IMR-90 (cell line): Measurements from ENCODE around the gene INPP5J. TPM values are rescaled to one million over a fixed set of nuclear protein-coding genes. Genes with fewer than 3 reads are reported as not detected.

Source experiments
- ATAC-seq: fragments of 200-7000 bp; cut with Tn5 transposase; 2 replicates; pipeline ENCODE4 v1.9.1; 2020; ENCODE audit warnings: low read depth, mild to moderate bottlenecking, moderate library complexity
- BruUV-seq: library from RNA; stranded (reverse); fragments of 400-500 nt; replicated peaks from 2 replicates; lab custom pipeline; 2021; lab: Mats Ljungman, UMichigan
- CTCF ChIA-PET: fragments of 300-600 bp; formaldehyde crosslinking; extraction: SDS; loops from one replicate; lab custom pipeline; 2021; ENCODE audit warnings: antibody characterized with exemption; lab: Yijun Ruan, JAX
- POLR2A ChIA-PET: fragments of 300-600 bp; sonication (Branson Sonifier 250); formaldehyde crosslinking; loops from one replicate; lab custom pipeline; 2022; ENCODE audit warnings: antibody characterized with exemption; ENCODE audit not compliant: unreplicated experiment; lab: Charles Lee
- DNase-seq: peaks from one replicate; pipeline ENCODE4 v3.0.0; 2013
- H2AFZ ChIP-seq: replicated peaks from 2 replicates; pipeline ENCODE3; 2013; ENCODE audit warnings: low read length, mild to moderate bottlenecking; ENCODE audit not compliant: poor library complexity
- H2AK5ac ChIP-seq: 2 replicates; pipeline ENCODE4 v1.6.1; 2013; ENCODE audit warnings: low read depth, low read length, inconsistent platforms
- H2AK9ac ChIP-seq: replicated peaks from 2 replicates; pipeline ENCODE3; 2013; ENCODE audit warnings: mild to moderate bottlenecking, low read depth, low read length, moderate library complexity; ENCODE audit not compliant: poor library complexity
- H2BK120ac ChIP-seq: 2 replicates; pipeline ENCODE4 v1.6.1; 2013; ENCODE audit warnings: low read depth, low read length, inconsistent platforms
- H2BK15ac ChIP-seq: 3 replicates; pipeline ENCODE4 v1.6.1; 2013; ENCODE audit warnings: low read depth, low read length, inconsistent platforms
- H2BK20ac ChIP-seq: 2 replicates; pipeline ENCODE4 v1.6.1; 2013; ENCODE audit warnings: low read depth, mild to moderate bottlenecking, inconsistent platforms, low read length, moderate library complexity
- H2BK5ac ChIP-seq: 2 replicates; pipeline ENCODE4 v1.6.1; 2013; ENCODE audit warnings: mild to moderate bottlenecking, low read depth, low read length, inconsistent platforms; ENCODE audit not compliant: poor library complexity, severe bottlenecking
- H3K14ac ChIP-seq: replicated peaks from 2 replicates; pipeline ENCODE4 v1.6.1; 2013; ENCODE audit warnings: low read depth, low read length, inconsistent platforms
- H3K18ac ChIP-seq: 2 replicates; pipeline ENCODE4 v1.6.1; 2013; ENCODE audit warnings: low read depth, low read length, control low read depth
- H3K23ac ChIP-seq: 2 replicates; pipeline ENCODE4 v1.6.1; 2013; ENCODE audit warnings: low read depth, low read length, inconsistent platforms
- H3K27ac ChIP-seq: 2 replicates; pipeline ENCODE4 v1.5.1; 2013; ENCODE audit warnings: mild to moderate bottlenecking, control low read depth, low read length; ENCODE audit not compliant: insufficient read depth
- H3K27me3 ChIP-seq: 2 replicates; pipeline ENCODE4 v1.6.1; 2013; ENCODE audit warnings: low read length; ENCODE audit not compliant: control insufficient read depth, insufficient read depth
- H3K36me3 ChIP-seq: 2 replicates; pipeline ENCODE4 v1.6.1; 2013; ENCODE audit warnings: low read length, mixed read lengths; ENCODE audit not compliant: control insufficient read depth, insufficient read depth
- H3K4ac ChIP-seq: 2 replicates; pipeline ENCODE4 v1.6.1; 2013; ENCODE audit warnings: low read depth, low read length, inconsistent platforms
- H3K4me1 ChIP-seq: 2 replicates; pipeline ENCODE4 v1.6.1; 2013; ENCODE audit warnings: low read length, mixed read lengths; ENCODE audit not compliant: control insufficient read depth, insufficient read depth
- H3K4me2 ChIP-seq: 2 replicates; pipeline ENCODE4 v1.6.1; 2013; ENCODE audit warnings: low read depth, mild to moderate bottlenecking, control low read depth, low read length, moderate library complexity
- H3K4me3 ChIP-seq: 2 replicates; pipeline ENCODE4 v1.5.1; 2013; ENCODE audit warnings: low read depth, mild to moderate bottlenecking, control low read depth, low read length, moderate library complexity; ENCODE audit not compliant: insufficient read depth
- H3K56ac ChIP-seq: 2 replicates; pipeline ENCODE4 v1.6.1; 2013; ENCODE audit warnings: low read length, inconsistent platforms; ENCODE audit not compliant: insufficient read depth; ENCODE audit errors: extremely low read depth
- H3K79me1 ChIP-seq, 2 experiments: 2 replicates each; pipeline ENCODE4 v1.6.1; 2013; ENCODE audit warnings: low read length in 2 of 2, inconsistent platforms in 1 of 2, low read depth in 1 of 2
- H3K9ac ChIP-seq: 2 replicates; pipeline ENCODE4 v1.6.1; 2013; ENCODE audit warnings: low read depth, low read length, control low read depth
- H3K9me1 ChIP-seq: 2 replicates; pipeline ENCODE4 v1.6.1; 2013; ENCODE audit warnings: low read length, inconsistent platforms; ENCODE audit not compliant: insufficient read depth
- H3K9me3 ChIP-seq: 2 replicates; pipeline ENCODE4 v1.6.1; 2013; ENCODE audit warnings: low read length; ENCODE audit not compliant: control insufficient read depth, insufficient read depth
- H4K20me1 ChIP-seq: 2 replicates; pipeline ENCODE4 v1.6.1; 2013; ENCODE audit warnings: low read length, inconsistent platforms; ENCODE audit not compliant: insufficient read depth
- H4K5ac ChIP-seq: 2 replicates; pipeline ENCODE4 v1.6.1; 2013; ENCODE audit warnings: mild to moderate bottlenecking, low read depth, low read length, control low read depth
- H4K8ac ChIP-seq, 2 experiments: 2 replicates each; pipeline ENCODE4 v1.6.1; 2013; ENCODE audit warnings: low read depth in 2 of 2, low read length in 2 of 2, control low read depth in 1 of 2, inconsistent platforms in 1 of 2
- H4K91ac ChIP-seq: 2 replicates; pipeline ENCODE4 v1.6.1; 2013; ENCODE audit warnings: low read depth, low read length, inconsistent platforms; ENCODE audit not compliant: insufficient read depth
- BHLHE40 ChIP-seq: fragments of 150-350 bp; IDR thresholded peaks from 2 replicates; pipeline ENCODE4 v1.6.1; 2016; ENCODE audit warnings: mild to moderate bottlenecking, low read depth, low read length
- CEBPB ChIP-seq: IDR thresholded peaks from 2 replicates; pipeline ENCODE4 v1.6.1; 2012; ENCODE audit warnings: low read depth, low read length, improper control_type of control experiment
- CHD1 ChIP-seq: IDR thresholded peaks from 2 replicates; pipeline ENCODE4 v1.6.1; 2012; ENCODE audit warnings: low read depth, low read length, improper control_type of control experiment
- CTCF ChIP-seq: conservative IDR thresholded peaks from 2 replicates; pipeline ENCODE4 v1.5.1; 2012; ENCODE audit warnings: mild to moderate bottlenecking, low read depth, low read length, improper control_type of control experiment
- ELK1 ChIP-seq: fragments of 150-350 bp; IDR thresholded peaks from 2 replicates; pipeline ENCODE4 v1.6.1; 2016; ENCODE audit warnings: low read depth, mild to moderate bottlenecking, low read length, moderate library complexity, borderline replicate concordance
- FOS ChIP-seq: fragments of 150-350 bp; IDR thresholded peaks from 2 replicates; pipeline ENCODE4 v1.6.1; 2016; ENCODE audit warnings: low read depth, low read length
- MAFK ChIP-seq: IDR thresholded peaks from 2 replicates; pipeline ENCODE4 v1.6.1; 2012; ENCODE audit warnings: low read depth, low read length, improper control_type of control experiment
- MAZ ChIP-seq: IDR thresholded peaks from 2 replicates; pipeline ENCODE4 v1.6.1; 2012; ENCODE audit warnings: low read depth, mild to moderate bottlenecking, low read length, improper control_type of control experiment, moderate library complexity, borderline replicate concordance
- MXI1 ChIP-seq: IDR thresholded peaks from 2 replicates; pipeline ENCODE4 v1.6.1; 2012; ENCODE audit warnings: low read depth, mild to moderate bottlenecking, low read length, moderate library complexity, borderline replicate concordance
- NFE2L2 ChIP-seq: fragments of 150-350 bp; IDR thresholded peaks from 2 replicates; pipeline ENCODE4 v1.6.1; 2016; ENCODE audit warnings: low read depth, mild to moderate bottlenecking, low read length
- POLR2A ChIP-seq: IDR thresholded peaks from 2 replicates; pipeline ENCODE4 v1.6.1; 2012; ENCODE audit warnings: mild to moderate bottlenecking, low read depth, low read length
- RAD21 ChIP-seq: IDR thresholded peaks from 2 replicates; pipeline ENCODE4 v1.6.1; 2012; ENCODE audit warnings: low read length, improper control_type of control experiment
- RCOR1 ChIP-seq: IDR thresholded peaks from 2 replicates; pipeline ENCODE4 v1.6.1; 2012; ENCODE audit warnings: mild to moderate bottlenecking, low read length, improper control_type of control experiment; ENCODE audit not compliant: insufficient replicate concordance
- RFX5 ChIP-seq: IDR thresholded peaks from 2 replicates; pipeline ENCODE4 v1.8.0; 2012; ENCODE audit warnings: low read depth, mild to moderate bottlenecking, low read length, moderate library complexity
- SMC3 ChIP-seq: fragments of 150-350 bp; IDR thresholded peaks from 2 replicates; pipeline ENCODE4 v1.6.1; 2016; ENCODE audit warnings: low read depth, mild to moderate bottlenecking, antibody characterized with exemption, low read length, moderate library complexity
- USF2 ChIP-seq: fragments of 150-350 bp; IDR thresholded peaks from 2 replicates; pipeline ENCODE4 v1.6.1; 2017; ENCODE audit warnings: mild to moderate bottlenecking, antibody characterized with exemption, low read length, low read depth
- WGBS, 2 experiments: methylation state at CpG; one replicate each; pipeline versions ENCODE4 v1.1.5 to v1.1.7; 2013; ENCODE audit warnings: missing lambda C conversion rate in 2 of 2; ENCODE audit not compliant: insufficient read length in 1 of 2; ENCODE audit errors: extremely low coverage in 2 of 2; 5-methylcytosine and 5-hydroxymethylcytosine counted together
- dilution Hi-C: fragments of 300-500 bp; cut with HindIII; formaldehyde crosslinking; loops from one replicate; pipeline ENCODE4 v1.14.3; 2018; ENCODE audit warnings: low sequenced_read_pairs; ENCODE audit not compliant: unreplicated experiment
- in situ Hi-C: fragments of 300-500 bp; cut with MboI; formaldehyde crosslinking; loops from 3 replicates; pipeline ENCODE4 v1.14.3; 2019; ENCODE audit warnings: low sequenced_read_pairs, inconsistent platforms, mixed read lengths
- intact Hi-C: fragments of 100-400 bp; cut with micrococcal nuclease; formaldehyde crosslinking; loops from 2 replicates; pipeline ENCODE4 v1.10.0; 2022
- polyA plus RNA-seq, 3 experiments: library from polyadenylated mRNA; depleted of rRNA; stranded (reverse); fragments of >200 nt; gene quantifications; 2 replicates each; pipeline ENCODE4 v1.2.3, GENCODE V29; 2012; ENCODE audit warnings: low replicate concordance in 1 of 3
- total RNA-seq: library from RNA; depleted of rRNA; stranded (reverse); fragments of >200 nt; gene quantifications from 2 replicates; pipeline ENCODE4 v1.2.3, GENCODE V29; 2012

Gene INPP5J
- total and polyA plus RNA-seq, 2 of the 4 experiments (the other 2 are of a cell fraction), result 0.36 to 2.2 TPM

GRCh38 chr22:31141551-31141950 is 18.8 kb downstream of the INPP5J start:
- DNase-seq (no peak), ATAC-seq (no peak)
- no TSS peak for BruUV-seq
- Histone ChIP-seq H3K56ac (no peak overlapping the region), H3K9me1 (0 out of 2 replicates have a peak, but pooled peaks cover 5% of the 10 kb centered on the region), H3K4ac (no peak overlapping the region), H3K14ac (no peak overlapping the region), H4K91ac (no peak overlapping the region), H3K23ac (no peak overlapping the region), H3K4me2 (no peak overlapping the region), H3K27me3 (peaks cover 29% of the 10 kb centered on the region), H2BK5ac (no peak overlapping the region), H3K27ac (no peak overlapping the region), H3K4me1 (no peaks in the 10 kb centered on the region), H3K18ac (no peak overlapping the region), H2AFZ (no peak overlapping the region), H4K8ac (no peak overlapping the region), H2BK120ac (no peak overlapping the region), H2BK15ac (no peak overlapping the region), H3K36me3 (no peaks in the 10 kb centered on the region), H3K9me3 (peaks cover 4% of the 10 kb centered on the region; the same call in 1 of the 2 replicates), H2BK20ac (no peak overlapping the region), H2AK5ac (no peak overlapping the region), H4K5ac (no peak overlapping the region), H2AK9ac (no peak overlapping the region), H3K4me3 (no peak overlapping the region), H4K20me1 (no peaks in the 10 kb centered on the region), H3K9ac (no peak overlapping the region), H3K79me1 (no peaks in the 10 kb centered on the region)
- ChIA-PET POLR2A (no interaction called here), CTCF (interaction anchor here (1.1 kb wide), 1 partner anchor 34 kb away, joined by 3 read pairs; the partner anchor contains the start of gene SELENOM)
- intact Hi-C loops (no loop called here), dilution Hi-C loops (no loop called here), in situ Hi-C loops (no loop called here)
- no CpG with 5 or more reads among the region's 2 CpGs for WGBS, 2 experiments
- TF ChIP-seq SMC3 (no peak), ELK1 (no peak), RFX5 (no peak), USF2 (no peak), RAD21 (no peak), POLR2A (no peak), CHD1 (no peak), CTCF (no peak), MXI1 (no peak), FOS (no peak), NFE2L2 (no peak), MAFK (no peak), BHLHE40 (no peak), RCOR1 (no peak), CEBPB (no peak), MAZ (no peak)
